Esophagus squamous epithelium (tissue), 4 donors: Measurements from ENCODE around the gene ZNF283.

Source experiments
- POLR2A ChIP-seq, 4 donors: fragments of 450-650 bp; IDR thresholded peaks; one replicate each; pipeline ENCODE4 v1.6.1; 2017; ENCODE audit warnings: antibody characterized with exemption in 4 of 4, mild to moderate bottlenecking in 4 of 4, moderate library complexity in 3 of 4
- TF ChIP-seq, protein P1 (sequence below), 6 experiments: fragments of 450-650 bp in 4 of 6; fragments of 200-600 bp in 2 of 6; sonication (generic) in 2 of 6; IDR thresholded peaks; one replicate each; pipeline ENCODE4 v1.5.1; 2016 to 2019; ENCODE audit warnings: antibody characterized with exemption in 6 of 6, mild to moderate bottlenecking in 4 of 6, moderate library complexity in 4 of 6

DNA sequence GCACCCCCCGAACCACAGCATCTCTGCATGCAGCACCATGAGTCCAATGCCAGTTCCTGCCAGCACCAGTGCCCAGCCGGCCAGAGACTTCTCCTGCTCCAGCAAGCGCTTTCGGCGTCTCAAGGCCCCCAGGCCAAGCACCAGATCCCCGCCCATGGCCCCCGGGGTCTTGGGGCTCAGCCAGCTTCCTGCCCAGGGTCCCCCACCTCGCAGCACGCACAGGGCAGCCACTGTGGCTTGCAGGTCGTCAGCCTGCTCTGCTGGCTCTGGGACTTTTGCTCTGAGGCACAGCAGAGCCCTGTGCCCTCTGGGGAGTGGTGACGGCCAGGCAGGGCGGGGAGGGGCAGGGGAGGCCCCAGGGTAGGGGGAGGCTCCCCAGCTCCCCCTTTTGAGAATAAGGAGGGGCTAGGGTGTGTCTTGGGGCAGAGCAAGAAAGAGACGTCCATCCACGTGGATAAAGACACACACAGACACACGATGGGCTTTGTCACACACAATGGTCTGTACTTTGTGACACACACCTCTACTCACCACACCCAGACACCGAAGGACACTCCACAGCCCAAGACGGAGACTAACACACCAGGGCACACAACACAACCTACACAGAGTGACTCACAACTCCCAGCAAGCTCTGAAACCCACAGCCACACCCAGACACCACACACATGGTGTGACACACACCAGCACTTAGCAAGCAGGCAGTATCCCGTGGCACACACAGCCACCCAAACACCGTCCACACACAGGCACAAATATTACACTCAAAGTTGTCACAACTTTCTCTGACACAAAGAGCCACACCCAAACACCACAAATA lies 46.2 kb upstream of the ZNF283 start, which contains the start of gene KCNN4:
- TF ChIP-seq, protein P1, sequence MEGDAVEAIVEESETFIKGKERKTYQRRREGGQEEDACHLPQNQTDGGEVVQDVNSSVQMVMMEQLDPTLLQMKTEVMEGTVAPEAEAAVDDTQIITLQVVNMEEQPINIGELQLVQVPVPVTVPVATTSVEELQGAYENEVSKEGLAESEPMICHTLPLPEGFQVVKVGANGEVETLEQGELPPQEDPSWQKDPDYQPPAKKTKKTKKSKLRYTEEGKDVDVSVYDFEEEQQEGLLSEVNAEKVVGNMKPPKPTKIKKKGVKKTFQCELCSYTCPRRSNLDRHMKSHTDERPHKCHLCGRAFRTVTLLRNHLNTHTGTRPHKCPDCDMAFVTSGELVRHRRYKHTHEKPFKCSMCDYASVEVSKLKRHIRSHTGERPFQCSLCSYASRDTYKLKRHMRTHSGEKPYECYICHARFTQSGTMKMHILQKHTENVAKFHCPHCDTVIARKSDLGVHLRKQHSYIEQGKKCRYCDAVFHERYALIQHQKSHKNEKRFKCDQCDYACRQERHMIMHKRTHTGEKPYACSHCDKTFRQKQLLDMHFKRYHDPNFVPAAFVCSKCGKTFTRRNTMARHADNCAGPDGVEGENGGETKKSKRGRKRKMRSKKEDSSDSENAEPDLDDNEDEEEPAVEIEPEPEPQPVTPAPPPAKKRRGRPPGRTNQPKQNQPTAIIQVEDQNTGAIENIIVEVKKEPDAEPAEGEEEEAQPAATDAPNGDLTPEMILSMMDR (IDR thresholded peaks at IDR 0.05): no peak
- TF ChIP-seq POLR2A (IDR thresholded peaks at IDR 0.05): peak in 2 of 4 donors; percentile 45 to 71
